Measurements from ENCODE around the gene DDX25.

Gene DDX25

GRCh38 chr11:125952973-125953372 lies 48.7 kb downstream of the DDX25 start:
- DNase-seq = no peak

- DNase-seq = no peak
These were observed 49.2 kb downstream of the DDX25 start for GRCh38 chr11:125953401-125953935.

- no peak for DNase-seq
These were observed 50.0 kb downstream of the DDX25 start for GRCh38 chr11:125954123-125954944.

DNA sequence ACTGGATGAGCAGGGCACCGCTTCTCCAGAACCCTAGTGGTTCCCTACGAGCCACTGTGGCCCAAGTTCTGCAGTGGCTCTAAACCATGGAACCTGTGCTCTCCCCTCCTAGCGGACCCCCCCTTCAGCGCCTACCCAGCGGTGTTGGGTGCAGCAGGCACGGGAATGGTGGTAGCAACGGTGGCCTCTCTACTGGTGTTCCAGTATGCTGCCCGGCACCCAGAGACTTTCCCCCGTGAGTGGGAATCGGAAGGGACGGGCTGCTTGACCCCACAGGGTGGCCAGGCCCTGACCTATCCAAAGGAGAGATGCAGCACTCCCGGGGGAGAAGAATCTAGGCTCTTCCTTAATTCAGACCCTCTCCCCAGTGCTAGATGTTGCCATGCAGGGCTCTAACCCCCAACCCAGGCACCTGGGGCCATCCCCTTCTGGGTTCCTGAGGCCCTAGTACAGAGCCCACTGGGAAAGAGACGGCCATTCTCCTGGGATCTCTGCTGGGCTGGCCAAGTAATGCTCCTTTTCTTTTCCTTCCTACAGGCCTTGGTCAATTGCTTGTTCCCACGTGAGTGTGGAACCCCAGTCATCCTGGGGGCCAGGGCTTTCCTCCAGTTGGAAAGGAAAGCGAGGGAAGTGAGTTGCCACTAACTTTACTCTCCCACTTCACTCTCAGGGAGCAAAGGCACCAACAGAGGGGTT lies 50.8 kb downstream of the DDX25 start:
- no peak for DNase-seq

- no peak for DNase-seq
These were observed 51.5 kb downstream of the DDX25 start for GRCh38 chr11:125955856-125956255.

DNA sequence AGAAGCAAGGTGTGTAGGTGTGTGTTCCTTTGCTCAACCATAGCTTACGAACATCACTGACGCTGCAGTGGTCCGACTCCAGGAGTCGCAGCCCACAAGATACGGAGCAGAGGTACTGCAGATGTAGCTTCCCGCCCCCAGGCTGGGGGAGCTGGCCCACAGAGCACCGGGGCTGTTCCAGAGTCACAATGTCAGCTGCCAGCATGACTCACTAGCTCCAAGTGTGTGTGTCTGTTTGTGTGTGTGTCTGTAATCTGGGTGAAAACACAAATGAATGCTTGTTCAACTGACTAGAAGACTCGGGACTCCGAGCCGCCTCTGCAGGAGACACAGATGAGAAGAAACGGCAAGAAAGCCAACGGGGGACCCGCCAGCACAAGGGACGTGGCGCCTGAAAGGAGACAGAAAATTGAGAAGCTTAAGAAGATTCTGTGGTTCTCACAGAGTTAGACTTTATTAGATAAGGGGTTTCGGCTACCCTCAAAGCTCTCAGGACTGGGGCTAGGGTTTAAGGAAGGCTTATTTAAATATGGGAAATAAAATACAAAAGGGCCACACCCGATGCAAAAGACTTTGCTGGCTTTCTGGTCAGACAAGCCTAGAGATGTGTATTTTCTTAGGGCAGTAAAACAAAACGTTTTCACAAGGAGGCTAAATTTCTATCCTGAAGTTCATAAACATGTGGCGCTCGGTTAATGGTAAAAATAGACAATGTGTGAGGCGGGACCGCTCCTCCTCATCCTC lies 52.3 kb downstream of the DDX25 start:
- no peak for DNase-seq

DNA sequence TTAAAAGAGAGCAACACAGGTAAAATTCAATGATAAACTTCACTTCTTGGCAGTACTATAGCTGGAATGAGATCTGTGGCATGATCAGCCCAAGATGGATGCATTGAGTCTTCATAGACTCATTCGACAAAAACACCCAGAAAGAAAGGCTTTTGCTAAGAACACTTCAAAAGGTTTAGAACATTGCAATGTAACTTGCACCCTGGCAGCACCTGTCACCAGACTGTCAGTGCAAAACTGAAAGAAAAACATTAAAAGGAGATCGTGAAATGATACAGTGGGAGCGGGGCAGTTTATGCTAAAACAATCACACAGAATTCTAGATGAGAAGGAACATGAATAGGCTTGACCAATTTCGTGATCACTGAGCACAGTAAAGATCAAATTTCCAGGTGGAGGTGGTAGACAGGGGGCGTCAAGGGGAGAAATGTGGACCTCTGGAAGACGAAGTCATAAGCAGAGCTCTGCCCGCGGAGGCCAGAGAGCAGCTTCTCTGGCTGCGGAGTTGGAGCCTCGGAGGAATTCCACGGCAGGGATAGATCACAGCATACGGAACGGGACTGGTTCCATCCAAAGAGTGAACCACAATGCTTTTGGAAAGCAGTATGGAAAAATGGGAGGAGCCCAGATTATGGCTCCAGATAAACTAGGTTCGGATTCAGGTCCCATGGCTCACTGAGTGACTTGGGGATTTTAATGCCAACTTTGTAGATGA lies 53.5 kb downstream of the DDX25 start:
- no peak for DNase-seq

DNA sequence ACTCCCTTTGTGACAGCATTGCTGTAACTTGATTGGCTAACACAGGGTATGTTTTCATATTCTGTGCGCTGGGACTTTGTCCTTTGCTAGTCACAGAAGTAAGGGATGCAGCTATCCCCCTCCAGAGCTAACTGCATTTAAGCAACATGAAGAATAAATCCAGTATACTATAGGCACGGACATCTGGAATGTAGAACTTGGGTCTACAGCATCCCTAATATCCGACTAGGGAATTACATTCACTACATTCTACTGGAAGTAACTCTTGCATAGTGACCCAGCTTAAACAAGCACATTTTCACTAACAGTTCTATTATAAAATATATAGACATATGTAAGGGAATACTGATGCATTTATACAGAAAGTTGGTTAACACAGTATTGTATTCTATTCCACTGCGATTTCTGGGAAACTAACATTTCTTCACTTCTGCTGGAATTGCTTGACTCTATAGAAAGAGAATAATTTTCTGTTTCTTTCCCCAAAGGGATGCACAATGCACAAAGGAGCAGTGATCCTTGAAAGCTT lies 54.6 kb downstream of the DDX25 start:
- DNase-seq = no peak

- DNase-seq = no peak
These were observed 55.2 kb downstream of the DDX25 start for GRCh38 chr11:125959511-125959910.

DNA sequence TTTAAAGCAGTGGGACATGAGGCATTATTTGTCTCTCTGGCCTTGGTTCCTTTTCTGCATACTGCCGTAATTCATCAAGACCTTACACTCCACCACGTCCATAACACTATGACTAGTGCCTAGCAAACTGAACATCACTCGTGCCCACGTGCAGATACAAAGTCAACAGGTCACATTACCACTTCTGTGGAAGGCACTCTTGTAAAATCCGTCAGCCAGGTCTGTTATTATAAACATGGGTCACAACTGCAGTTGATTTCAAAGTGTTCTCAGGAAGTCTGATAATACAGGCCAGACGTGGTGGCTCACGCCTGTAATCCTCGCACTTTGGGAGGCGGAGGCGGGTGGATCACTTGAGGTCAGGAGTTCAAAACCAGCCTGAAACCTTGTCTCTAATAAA lies 55.6 kb downstream of the DDX25 start:
- no peak for DNase-seq

DNA sequence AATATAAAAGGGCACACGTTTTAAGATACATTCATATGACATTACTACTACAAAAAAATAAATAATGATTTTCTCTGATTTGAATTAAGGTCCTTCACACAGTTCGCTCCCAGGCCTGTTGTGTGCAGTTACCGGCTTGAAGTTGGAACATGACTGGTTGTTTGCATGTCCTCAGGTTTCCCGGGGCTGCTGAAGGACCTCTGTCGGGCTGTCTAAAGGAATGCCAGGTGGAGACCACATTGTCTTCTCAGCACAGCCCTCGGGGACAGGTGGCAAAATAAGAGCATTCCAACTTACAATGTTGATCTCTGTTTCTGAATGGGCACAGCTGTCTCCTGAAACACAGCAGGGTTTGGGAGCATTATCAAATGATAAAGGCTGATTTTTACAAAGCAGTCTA lies 56.5 kb downstream of the DDX25 start:
- no peak for DNase-seq

- no peak for DNase-seq
These were observed 63.2 kb downstream of the DDX25 start for GRCh38 chr11:125967515-125967914.

- DNase-seq = no peak
These were observed 64.0 kb downstream of the DDX25 start for GRCh38 chr11:125968354-125968753.

- DNase-seq = no peak
These were observed 67.3 kb downstream of the DDX25 start for GRCh38 chr11:125971618-125972017.

DNA sequence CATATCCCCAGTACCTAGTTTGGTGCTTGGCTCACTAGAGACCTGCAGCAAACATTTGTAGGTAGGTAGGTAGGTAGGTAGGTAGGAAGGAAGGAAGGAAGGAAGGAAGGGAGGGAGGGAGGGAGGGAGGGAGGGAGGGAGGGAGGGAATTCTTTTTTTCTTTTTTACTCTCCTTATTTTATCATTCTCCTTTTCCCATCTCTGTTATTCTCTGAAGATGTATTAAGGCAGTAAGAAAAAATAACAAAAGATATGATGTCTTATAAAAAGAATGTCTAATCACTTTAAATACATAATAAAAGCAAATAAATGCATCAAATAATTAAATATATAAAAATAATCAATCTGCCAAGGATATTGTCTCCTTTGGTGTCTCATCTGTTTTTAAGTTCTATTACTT lies 70.0 kb downstream of the DDX25 start:
- DNase-seq = no peak

- no peak for DNase-seq
These were observed 71.3 kb downstream of the DDX25 start for GRCh38 chr11:125975634-125976033.

DNA sequence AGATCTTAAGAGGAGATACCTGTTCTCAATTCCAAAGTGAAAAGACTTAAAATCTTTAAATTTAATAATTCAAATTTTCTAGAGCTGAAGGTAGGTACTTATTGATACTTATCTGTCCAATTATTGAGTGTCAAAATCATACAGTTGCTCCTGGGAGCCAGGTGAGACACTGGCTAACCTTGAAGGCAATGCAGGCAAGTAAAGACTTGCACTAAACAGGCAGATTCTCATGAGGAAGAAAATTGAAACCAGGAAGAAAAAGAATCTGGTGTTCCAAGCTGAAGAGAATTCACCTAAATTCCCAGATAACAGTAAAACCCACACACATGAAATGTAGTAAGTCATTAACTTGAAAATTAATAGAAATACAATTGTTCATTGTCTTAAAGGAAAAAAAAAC lies 71.8 kb downstream of the DDX25 start:
- DNase-seq = no peak

GRCh38 chr11:125977333-125977732 lies 73.0 kb downstream of the DDX25 start:
- DNase-seq = no peak

- no peak for DNase-seq
These were observed 73.9 kb downstream of the DDX25 start for GRCh38 chr11:125978181-125978716.
